Glutamatergic neuron (in vitro differentiated cells): ENCODE results near the gene ZNF844. TPM values are rescaled to one million over a fixed set of nuclear protein-coding genes. Genes with fewer than 3 reads are reported as not detected.
"Not testable (repeated sequence)": the region's sequence is repeated elsewhere in the genome, so short reads cannot be mapped to it uniquely, and the experiment has no call there.

ENCODE experiments used
- DNase-seq: peaks from one replicate; pipeline ENCODE4 v3.0.0; 2022
- H3K27ac Mint-ChIP-seq: one replicate; pipeline ENCODE4 v1.8.0; 2020; ENCODE audit warnings: mild to moderate bottlenecking, mixed read lengths, inconsistent platforms; ENCODE audit not compliant: unreplicated experiment
- H3K27me3 Mint-ChIP-seq: one replicate; pipeline ENCODE4 v1.8.0; 2020; ENCODE audit warnings: mild to moderate bottlenecking, moderate library complexity, mixed read lengths, inconsistent platforms; ENCODE audit not compliant: unreplicated experiment
- H3K36me3 Mint-ChIP-seq: one replicate; pipeline ENCODE4 v1.8.0; 2020; ENCODE audit warnings: mild to moderate bottlenecking, mixed read lengths, inconsistent platforms; ENCODE audit not compliant: unreplicated experiment
- H3K4me1 Mint-ChIP-seq: one replicate; pipeline ENCODE4 v1.8.0; 2020; ENCODE audit warnings: mild to moderate bottlenecking, low read depth, mixed read lengths, inconsistent platforms; ENCODE audit not compliant: unreplicated experiment
- H3K4me3 Mint-ChIP-seq: one replicate; pipeline ENCODE4 v1.8.0; 2020; ENCODE audit warnings: mild to moderate bottlenecking, mixed read lengths, inconsistent platforms; ENCODE audit not compliant: unreplicated experiment
- H3K9me3 Mint-ChIP-seq: one replicate; pipeline ENCODE4 v1.8.0; 2020; ENCODE audit warnings: mild to moderate bottlenecking, moderate library complexity, mixed read lengths, inconsistent platforms; ENCODE audit not compliant: unreplicated experiment
- CTCF ChIP-seq: fragments of 200-600 bp; sonication (generic); IDR thresholded peaks from one replicate; pipeline ENCODE4 v1.5.0; 2021; ENCODE audit not compliant: partially characterized antibody, unreplicated experiment
- total RNA-seq: library from RNA; stranded (reverse); fragmentation: NEBNext Ultra II Directional; extraction: Animal tissue kit (Norgen Biotek cat#: 25700); gene quantifications from one replicate; pipeline ENCODE4 v1.2.1, GENCODE V29; 2021; ENCODE audit not compliant: unreplicated experiment

ZNF844 gene
- total RNA-seq, 1 donor from 2014 or later = 22.2 TPM

GRCh38 chr19:12077375-12077774, 12.8 kb downstream of the ZNF844 start:
- peaks cover 49% of the 10 kb centered on the region for H3K9me3 Mint-ChIP-seq
- no peak overlapping the region for H3K4me3 Mint-ChIP-seq
- peaks cover 1% of the 10 kb centered on the region for H3K27me3 Mint-ChIP-seq
- no peaks in the 10 kb centered on the region for H3K4me1 Mint-ChIP-seq
- H3K27ac Mint-ChIP-seq = no peak overlapping the region
- no peak for TF ChIP-seq CTCF
- no peak for DNase-seq
- H3K36me3 Mint-ChIP-seq = peaks cover 75% of the 10 kb centered on the region

GRCh38 chr19:12083336-12083735, 18.8 kb downstream of the ZNF844 start:
- H3K27ac Mint-ChIP-seq, H3K4me1 Mint-ChIP-seq, DNase-seq, H3K27me3 Mint-ChIP-seq, H3K4me3 Mint-ChIP-seq: not testable (repeated sequence)
- peaks cover 30% of the 10 kb centered on the region for H3K36me3 Mint-ChIP-seq
- peaks cover 17% of the 10 kb centered on the region for H3K9me3 Mint-ChIP-seq

- no peak for TF ChIP-seq CTCF
- Mint-ChIP-seq H3K27ac (no peak overlapping the region), H3K36me3 (peaks cover 20% of the 10 kb centered on the region), H3K27me3 (no peaks in the 10 kb centered on the region), H3K9me3 (peaks cover 10% of the 10 kb centered on the region), H3K4me3 (no peak overlapping the region), H3K4me1 (no peaks in the 10 kb centered on the region)
- DNase-seq = no peak
Observed at GRCh38 chr19:12085074-12085818, 20.7 kb downstream of the ZNF844 start.

GRCh38 chr19:12090807-12091206, 26.3 kb downstream of the ZNF844 start:
- no peak overlapping the region for H3K27ac Mint-ChIP-seq
- H3K4me3 Mint-ChIP-seq = no peak overlapping the region
- TF ChIP-seq CTCF = peak; percentile 73
- H3K4me1 Mint-ChIP-seq = peaks cover 2% of the 10 kb centered on the region
- peak; percentile 82 for DNase-seq
- H3K9me3 Mint-ChIP-seq = peaks cover 2% of the 10 kb centered on the region
- H3K27me3 Mint-ChIP-seq = no peaks in the 10 kb centered on the region
- peaks cover 4% of the 10 kb centered on the region for H3K36me3 Mint-ChIP-seq

- no peak overlapping the region for H3K27ac Mint-ChIP-seq
Observed at GRCh38 chr19:12092065-12092867, 27.7 kb downstream of the ZNF844 start.

More at GRCh38 chr19:12092065-12092867, 27.7 kb downstream of the ZNF844 start:
- DNase-seq = peak; percentile 82
- Mint-ChIP-seq H3K9me3 (peaks cover 2% of the 10 kb centered on the region), H3K4me1 (peaks cover 2% of the 10 kb centered on the region), H3K36me3 (peaks cover 4% of the 10 kb centered on the region), H3K4me3 (peak overlapping the region; percentile 86), H3K27me3 (no peaks in the 10 kb centered on the region)
- TF ChIP-seq CTCF = no peak
